K562 (cell line): ENCODE measurements around the gene ANXA4. TPM values are rescaled to one million over a fixed set of nuclear protein-coding genes. Genes with fewer than 3 reads are reported as not detected.

Experiments used
- HNRNPUL1 ChIP-seq: fragments of 200-400 bp; formaldehyde crosslinking; IDR thresholded peaks from 2 replicates; pipeline ENCODE4 v1.6.1; 2017; ENCODE audit warnings: low read length
- MAFK ChIP-seq: IDR thresholded peaks from 2 replicates; pipeline ENCODE4 v1.6.1; 2011; ENCODE audit warnings: low read length, improper control_type of control experiment
- MAX ChIP-seq: sonication (generic); formaldehyde crosslinking; IDR thresholded peaks from 2 replicates; pipeline ENCODE4 v1.9.0; 2022; ENCODE audit warnings: mild to moderate bottlenecking, missing genetic modification reagents
- SMAD3 ChIP-seq: fragments of 450-650 bp; formaldehyde crosslinking; conservative IDR thresholded peaks from 2 replicates; pipeline ENCODE4 v1.4.0; 2020; ENCODE audit warnings: mild to moderate bottlenecking
- SPI1 ChIP-seq: IDR thresholded peaks from 2 replicates; pipeline ENCODE4 v1.6.1; 2011; ENCODE audit warnings: low read depth, low read length, control low read depth, borderline replicate concordance
- TRIM28 ChIP-seq: fragments of 450-650 bp; IDR thresholded peaks from 2 replicates; pipeline ENCODE4 v1.6.1; 2017
- ZNF318 ChIP-seq, 2 experiments: fragments of 450-650 bp; IDR thresholded peaks; 2 replicates each; pipeline ENCODE4 v1.6.1; 2016; ENCODE audit warnings: mild to moderate bottlenecking in 2 of 2, borderline replicate concordance in 1 of 2, low read depth in 1 of 2, moderate library complexity in 1 of 2
- ZNF324 ChIP-seq: fragments of 250-450 bp; sonication (Bioruptor Pico); IDR thresholded peaks from 2 replicates; pipeline ENCODE4 v1.4.0; 2020; ENCODE audit warnings: mild to moderate bottlenecking
- ZNF518B ChIP-seq: fragments of 250-450 bp; sonication (Bioruptor Pico); IDR thresholded peaks from 2 replicates; pipeline ENCODE4 v1.5.0; 2021; ENCODE audit warnings: mild to moderate bottlenecking, moderate library complexity
- ZNF609 ChIP-seq: sonication (generic); formaldehyde crosslinking; IDR thresholded peaks from 2 replicates; pipeline ENCODE4 v1.8.1; 2023; ENCODE audit warnings: missing genetic modification reagents, mild to moderate bottlenecking, borderline replicate concordance
- polyA plus RNA-seq, 8 experiments: library from polyadenylated mRNA; depleted of rRNA in 4 of 8; stranded (reverse) in 5 of 8; unstranded in 3 of 8; fragments of >200 nt; fragmentation: Nextera tagmentation in 2 of 8; fragmentation: Illumina TruSeq in 1 of 8; extraction: Ambion mirVana in 2 of 8; extraction: Trizol in 1 of 8; gene quantifications; 2 replicates each; pipeline versions ENCODE4 v1.2.1 to v1.2.3, GENCODE V29; 2011 to 2014; ENCODE audit warnings: inconsistent platforms in 1 of 8, missing spikeins in 1 of 8
- total RNA-seq, 7 experiments: library from RNA; depleted of rRNA in 6 of 7; stranded (reverse); fragments of >200 nt in 6 of 7; fragmentation: Illumina TruSeq in 2 of 7; extraction: Trizol in 2 of 7; gene quantifications; 2 replicates each; pipeline versions ENCODE4 v1.2.1 to v1.2.3, GENCODE V29; 2011 to 2021; ENCODE audit warnings: low replicate concordance in 1 of 7

ANXA4 gene
- total and polyA plus RNA-seq, 9 of the 15 experiments (the other 6 are each of a cell fraction or from before 2014, with no cell fraction given): 3.4 to 13.6 (median 11.6) TPM

- no peak for TF ChIP-seq ZNF324 (CRISPR knock-in tag)
- TF ChIP-seq SPI1: peak; percentile 60
- no peak for TF ChIP-seq MAFK
- no peak for TF ChIP-seq TRIM28
- no peak for TF ChIP-seq ZNF609 (CRISPR knock-in tag)
- TF ChIP-seq ZNF518B (CRISPR knock-in tag): no peak
- peak; percentile 45; the same call in 1 of the 2 replicates for TF ChIP-seq MAX
- no peak for TF ChIP-seq HNRNPUL1
- no peak for TF ChIP-seq SMAD3 (CRISPR knock-in tag)
- TF ChIP-seq ZNF318 (IDR thresholded peaks at IDR 0.05; ENCODE audit: borderline replicate concordance in 1 of 2, low read depth in 1 of 2): no peak
Measured at GRCh38 chr2:69741575-69742321, at the start of gene ANXA4 (continued).
